ENCODE measurements around the gene ERG28. TPM values are rescaled to one million over a fixed set of nuclear protein-coding genes. Genes with fewer than 3 reads are reported as not detected.

Gene ERG28
- total RNA-seq, 1 donor from 2014 or later = 35.0 TPM

DNA sequence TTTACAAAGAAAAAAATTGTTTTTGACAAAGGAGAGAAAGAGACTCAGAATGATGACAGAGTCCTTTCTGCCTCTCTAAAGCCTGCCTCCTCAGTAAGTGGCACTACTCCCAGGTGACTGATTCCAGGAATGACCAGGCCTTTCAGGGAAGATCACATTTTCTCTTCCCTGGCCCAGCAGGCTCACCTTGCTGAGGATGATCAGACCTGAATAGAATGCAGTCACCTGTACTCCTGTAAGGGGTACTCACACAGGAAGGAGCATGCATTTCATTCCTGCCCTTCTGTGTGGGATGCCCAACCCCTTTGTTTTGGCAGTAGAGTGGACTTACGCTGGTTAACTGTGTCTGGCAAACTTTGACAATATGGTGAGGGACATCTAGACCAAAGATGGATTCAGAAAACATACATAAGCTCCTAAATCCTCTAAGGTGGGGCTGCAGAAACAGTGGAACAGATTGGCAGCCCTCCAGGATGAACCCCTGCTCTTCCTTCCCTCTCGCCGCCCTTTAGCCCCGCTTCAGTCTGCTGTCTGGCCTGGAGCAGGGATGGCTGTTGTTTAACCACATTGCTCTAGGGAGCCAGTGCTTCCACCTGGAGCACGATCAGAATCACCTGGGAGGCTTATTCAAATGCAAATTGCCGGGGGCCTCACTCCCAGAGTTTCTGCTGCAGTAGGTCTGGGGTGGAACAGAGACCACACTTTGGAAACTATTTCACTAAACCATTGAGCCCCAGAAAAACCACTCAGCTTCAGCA is 29.8 kb downstream of the ERG28 start:
- Mint-ChIP-seq H3K27me3 (ENCODE audit: unreplicated experiment) (peaks cover 1% of the 10 kb centered on the region), H3K9me3 (ENCODE audit: unreplicated experiment) (no peaks in the 10 kb centered on the region), H3K4me3 (ENCODE audit: unreplicated experiment) (no peak overlapping the region), H3K27ac (ENCODE audit: unreplicated experiment) (no peak overlapping the region), H3K4me1 (ENCODE audit: unreplicated experiment) (peaks cover 2% of the 10 kb centered on the region), H3K36me3 (ENCODE audit: low read depth, unreplicated experiment) (peaks cover 26% of the 10 kb centered on the region)
- TF ChIP-seq, protein P1, sequence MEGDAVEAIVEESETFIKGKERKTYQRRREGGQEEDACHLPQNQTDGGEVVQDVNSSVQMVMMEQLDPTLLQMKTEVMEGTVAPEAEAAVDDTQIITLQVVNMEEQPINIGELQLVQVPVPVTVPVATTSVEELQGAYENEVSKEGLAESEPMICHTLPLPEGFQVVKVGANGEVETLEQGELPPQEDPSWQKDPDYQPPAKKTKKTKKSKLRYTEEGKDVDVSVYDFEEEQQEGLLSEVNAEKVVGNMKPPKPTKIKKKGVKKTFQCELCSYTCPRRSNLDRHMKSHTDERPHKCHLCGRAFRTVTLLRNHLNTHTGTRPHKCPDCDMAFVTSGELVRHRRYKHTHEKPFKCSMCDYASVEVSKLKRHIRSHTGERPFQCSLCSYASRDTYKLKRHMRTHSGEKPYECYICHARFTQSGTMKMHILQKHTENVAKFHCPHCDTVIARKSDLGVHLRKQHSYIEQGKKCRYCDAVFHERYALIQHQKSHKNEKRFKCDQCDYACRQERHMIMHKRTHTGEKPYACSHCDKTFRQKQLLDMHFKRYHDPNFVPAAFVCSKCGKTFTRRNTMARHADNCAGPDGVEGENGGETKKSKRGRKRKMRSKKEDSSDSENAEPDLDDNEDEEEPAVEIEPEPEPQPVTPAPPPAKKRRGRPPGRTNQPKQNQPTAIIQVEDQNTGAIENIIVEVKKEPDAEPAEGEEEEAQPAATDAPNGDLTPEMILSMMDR (IDR thresholded peaks at IDR 0.05; ENCODE audit: unreplicated experiment) = no peak
- no peak for DNase-seq (ENCODE audit: low spot score)

DNA sequence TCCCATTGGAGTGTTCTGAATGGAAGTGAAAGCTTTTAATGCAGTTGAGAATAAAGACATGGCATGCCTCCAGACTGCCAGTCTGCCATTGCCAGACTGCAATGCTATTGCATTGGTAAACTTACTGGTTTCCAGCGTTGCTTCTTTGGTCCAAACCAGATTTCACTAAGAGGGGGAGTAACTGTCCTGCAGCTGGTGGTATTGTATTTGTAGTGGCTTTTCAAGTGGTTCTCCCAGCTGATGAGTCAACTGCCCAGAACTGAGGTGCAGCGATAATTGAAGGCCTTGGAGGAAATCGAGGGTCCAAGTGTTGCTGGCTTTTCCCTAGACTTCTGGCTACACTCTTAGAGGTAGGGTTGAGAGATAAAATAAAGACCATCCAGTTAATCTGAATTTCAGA is 31.9 kb downstream of the ERG28 start:
- no peak for DNase-seq (ENCODE audit: low spot score)
- H3K9me3 Mint-ChIP-seq (ENCODE audit: unreplicated experiment) = no peaks in the 10 kb centered on the region
- no peaks in the 10 kb centered on the region for H3K27me3 Mint-ChIP-seq (ENCODE audit: unreplicated experiment)
- TF ChIP-seq, protein P1 (IDR thresholded peaks at IDR 0.05; ENCODE audit: unreplicated experiment) = no peak
- H3K4me1 Mint-ChIP-seq (ENCODE audit: unreplicated experiment) = peaks cover 2% of the 10 kb centered on the region
- H3K4me3 Mint-ChIP-seq (ENCODE audit: unreplicated experiment) = no peak overlapping the region
- H3K27ac Mint-ChIP-seq (ENCODE audit: unreplicated experiment) = no peak overlapping the region
- peaks cover 28% of the 10 kb centered on the region for H3K36me3 Mint-ChIP-seq (ENCODE audit: low read depth, unreplicated experiment)

DNA sequence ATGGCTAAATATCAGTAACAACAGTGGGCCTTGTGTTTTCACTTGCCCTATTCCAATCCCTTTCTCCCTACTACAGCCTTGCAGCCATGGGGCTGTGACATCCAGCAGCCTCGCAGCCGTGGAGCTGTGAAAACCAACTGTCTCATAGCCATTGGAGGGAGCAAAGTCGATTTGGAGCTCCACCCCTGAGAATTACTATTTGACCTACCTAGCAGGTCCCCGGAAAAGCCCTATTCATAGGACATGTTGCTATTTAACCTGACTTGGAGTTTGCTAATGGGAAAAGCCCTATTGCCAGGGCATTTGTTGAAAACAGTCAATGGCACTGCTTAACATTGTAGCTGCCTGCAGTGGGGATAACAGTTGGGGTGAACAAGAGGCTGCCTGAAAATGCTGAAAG is 33.3 kb downstream of the ERG28 start:
- TF ChIP-seq, protein P1 (IDR thresholded peaks at IDR 0.05; ENCODE audit: unreplicated experiment) = no peak
- Mint-ChIP-seq H3K27ac (ENCODE audit: unreplicated experiment) (no peak overlapping the region), H3K36me3 (ENCODE audit: low read depth, unreplicated experiment) (peaks cover 28% of the 10 kb centered on the region), H3K4me3 (ENCODE audit: unreplicated experiment) (no peak overlapping the region), H3K4me1 (ENCODE audit: unreplicated experiment) (peaks cover 2% of the 10 kb centered on the region), H3K27me3 (ENCODE audit: unreplicated experiment) (no peaks in the 10 kb centered on the region), H3K9me3 (ENCODE audit: unreplicated experiment) (no peaks in the 10 kb centered on the region)
- no peak for DNase-seq (ENCODE audit: low spot score)

DNA sequence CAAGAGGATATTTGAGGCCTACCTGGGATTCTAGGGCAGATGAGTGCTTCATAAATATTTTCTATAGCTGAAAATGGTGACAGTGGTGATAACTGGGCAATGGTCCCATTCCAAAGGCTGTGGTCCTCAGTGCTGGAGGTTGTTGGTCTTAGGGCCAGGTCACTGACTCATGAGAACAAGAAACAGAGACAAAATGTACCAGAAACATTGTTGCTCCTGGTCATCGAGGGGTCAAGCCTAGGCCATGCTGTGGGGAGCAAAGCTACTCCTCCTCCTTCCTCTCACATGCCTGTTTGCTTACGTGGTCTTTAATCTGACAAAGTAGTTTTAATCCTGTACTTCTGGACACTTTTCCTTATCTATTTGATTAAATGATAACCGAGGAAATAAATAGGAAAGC is 33.8 kb downstream of the ERG28 start:
- no peak overlapping the region for H3K4me3 Mint-ChIP-seq (ENCODE audit: unreplicated experiment)

DNA sequence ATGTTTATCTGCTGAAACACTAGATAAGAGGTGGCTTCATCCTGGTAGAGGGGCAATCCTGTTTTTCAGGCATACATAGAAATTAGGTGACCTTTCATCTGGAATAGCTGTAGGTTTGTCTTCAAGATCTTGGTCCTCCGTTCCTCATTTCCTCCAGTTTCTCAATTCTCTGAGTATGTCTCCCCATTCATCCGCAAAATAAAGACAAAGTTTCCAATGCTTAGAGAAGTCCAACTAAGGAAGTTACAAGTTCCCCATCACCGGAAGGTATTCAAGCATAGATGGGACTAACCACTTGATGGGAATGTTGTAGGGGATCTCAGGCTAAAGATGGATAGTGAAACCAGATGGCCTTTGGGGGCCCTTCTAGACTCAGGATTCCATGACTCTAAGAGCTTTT is 34.3 kb downstream of the ERG28 start:
- Mint-ChIP-seq H3K9me3 (ENCODE audit: unreplicated experiment) (no peaks in the 10 kb centered on the region), H3K4me1 (ENCODE audit: unreplicated experiment) (peaks cover 2% of the 10 kb centered on the region), H3K27me3 (ENCODE audit: unreplicated experiment) (no peaks in the 10 kb centered on the region), H3K36me3 (ENCODE audit: low read depth, unreplicated experiment) (peaks cover 28% of the 10 kb centered on the region), H3K4me3 (ENCODE audit: unreplicated experiment) (peak overlapping the region; percentile 33), H3K27ac (ENCODE audit: unreplicated experiment) (no peak overlapping the region)
- TF ChIP-seq, protein P1 (IDR thresholded peaks at IDR 0.05; ENCODE audit: unreplicated experiment) = no peak
- DNase-seq (ENCODE audit: low spot score) = no peak

More for the DNA sequence above, 33.8 kb downstream of the ERG28 start:
- H3K4me1 Mint-ChIP-seq (ENCODE audit: unreplicated experiment) = peaks cover 2% of the 10 kb centered on the region
- H3K36me3 Mint-ChIP-seq (ENCODE audit: low read depth, unreplicated experiment) = peaks cover 28% of the 10 kb centered on the region
- no peaks in the 10 kb centered on the region for H3K9me3 Mint-ChIP-seq (ENCODE audit: unreplicated experiment)
- H3K27me3 Mint-ChIP-seq (ENCODE audit: unreplicated experiment) = no peaks in the 10 kb centered on the region
- TF ChIP-seq, protein P1 (IDR thresholded peaks at IDR 0.05; ENCODE audit: unreplicated experiment) = no peak
- DNase-seq (ENCODE audit: low spot score) = no peak
- no peak overlapping the region for H3K27ac Mint-ChIP-seq (ENCODE audit: unreplicated experiment)

Measured in endothelial cell (in vitro differentiated cells).